ENCODE data around the gene TMEM151B.

Gene TMEM151B

DNA sequence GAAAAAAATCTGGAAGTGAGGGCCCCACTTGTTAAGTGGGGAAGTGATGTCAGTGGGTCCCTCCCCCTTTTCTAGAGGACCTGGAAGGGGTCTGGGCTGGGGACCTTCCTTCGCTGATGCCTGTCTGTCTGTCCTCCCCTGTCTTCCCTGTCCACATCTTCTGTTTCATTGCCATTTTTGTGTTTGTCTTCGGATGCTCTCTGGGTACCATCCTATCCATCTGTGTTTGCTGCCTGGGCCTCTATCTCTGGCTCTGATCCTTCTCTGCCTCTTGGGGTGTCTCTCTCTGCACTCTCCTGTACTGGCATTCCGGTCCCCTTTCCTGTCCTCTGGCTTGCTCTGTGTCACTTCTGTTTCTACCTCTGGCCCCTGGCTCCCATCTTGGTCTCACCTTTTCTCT is 2.3 kb downstream of the TMEM151B start:
- no peak overlapping the region for H3K4ac ChIP-seq (ENCODE audit: low read depth, low read length)
- H3K79me1 ChIP-seq (ENCODE audit: low read length): no peaks in the 10 kb centered on the region
- no peaks in the 10 kb centered on the region for H3K79me2 ChIP-seq (ENCODE audit: control insufficient read depth, insufficient read depth, low read length, poor library complexity)
- no peak for DNase-seq
- no peak overlapping the region for H3K27ac ChIP-seq (ENCODE audit: low read depth, low read length)
- no peak overlapping the region for H3K4me2 ChIP-seq (ENCODE audit: low read length)
- H2AFZ ChIP-seq (ENCODE audit: insufficient read depth, low read length, poor library complexity): no peak overlapping the region
- no peak overlapping the region for H4K8ac ChIP-seq (ENCODE audit: low read depth, low read length)
- H3K18ac ChIP-seq (ENCODE audit: low read length): no peak overlapping the region
- no peak overlapping the region for H2BK120ac ChIP-seq (ENCODE audit: insufficient read depth, low read length, poor library complexity)
- H2BK12ac ChIP-seq (ENCODE audit: low read length): no peak overlapping the region
- no peak overlapping the region for H3K4me3 ChIP-seq (ENCODE audit: low read depth, low read length)
- H3K36me3 ChIP-seq (ENCODE audit: control insufficient read depth in 1 of 2, insufficient read depth in 2 of 2, low read length in 2 of 2): no peaks in the 10 kb centered on the region
- H2BK5ac ChIP-seq (ENCODE audit: low read depth, low read length, poor library complexity): no peak overlapping the region
- WGBS (ENCODE audit: extremely low coverage, insufficient coverage, insufficient read length): no CpG with 5 or more reads among the region's 3 CpGs
- H2AK5ac ChIP-seq (ENCODE audit: low read length): no peak overlapping the region
- no peaks in the 10 kb centered on the region for H3K4me1 ChIP-seq (ENCODE audit: control insufficient read depth in 1 of 2, insufficient read depth in 2 of 2, low read length in 2 of 2)
- no peak overlapping the region for H3K9ac ChIP-seq (ENCODE audit: low read length)
- no peaks in the 10 kb centered on the region for H3K9me3 ChIP-seq (ENCODE audit: insufficient read depth, low read depth, low read length)
- no peak overlapping the region for H3K14ac ChIP-seq (ENCODE audit: low read length)
- H4K91ac ChIP-seq (ENCODE audit: low read depth, low read length): no peak overlapping the region
- H3K27me3 ChIP-seq (ENCODE audit: insufficient read depth, low read length): peaks cover 29% of the 10 kb centered on the region
- H4K12ac ChIP-seq (ENCODE audit: low read depth, low read length): no peak overlapping the region
- no peak overlapping the region for H3K23ac ChIP-seq (ENCODE audit: low read length)

DNA sequence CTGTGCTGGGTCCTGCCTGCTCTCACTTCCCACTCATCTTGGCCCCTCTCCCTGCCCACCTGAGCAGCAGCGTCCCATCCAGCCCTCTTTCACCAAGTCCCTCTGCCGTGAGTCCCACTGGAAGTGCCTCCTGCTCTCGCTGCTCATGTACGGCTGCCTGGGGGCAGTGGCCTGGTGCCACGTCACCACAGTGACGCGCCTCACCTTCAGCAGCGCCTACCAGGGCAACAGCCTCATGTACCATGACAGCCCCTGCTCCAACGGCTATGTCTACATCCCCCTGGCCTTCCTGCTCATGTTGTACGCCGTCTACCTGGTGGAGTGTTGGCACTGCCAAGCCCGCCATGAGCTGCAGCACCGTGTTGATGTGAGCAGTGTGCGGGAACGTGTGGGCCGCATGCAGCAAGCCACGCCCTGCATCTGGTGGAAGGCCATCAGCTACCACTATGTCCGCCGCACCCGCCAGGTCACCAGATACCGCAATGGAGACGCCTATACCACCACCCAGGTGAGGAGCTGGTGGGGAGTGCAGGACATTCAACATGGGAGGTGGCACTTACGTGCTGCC is 2.8 kb downstream of the TMEM151B start:
- no peak overlapping the region for H4K12ac ChIP-seq (ENCODE audit: low read depth, low read length)
- H3K14ac ChIP-seq (ENCODE audit: low read length): no peak overlapping the region
- no peak overlapping the region for H3K9ac ChIP-seq (ENCODE audit: low read length)
- no peak overlapping the region for H4K8ac ChIP-seq (ENCODE audit: low read depth, low read length)
- no peak overlapping the region for H3K23ac ChIP-seq (ENCODE audit: low read length)
- no peak overlapping the region for H3K18ac ChIP-seq (ENCODE audit: low read length)
- H2BK120ac ChIP-seq (ENCODE audit: insufficient read depth, low read length, poor library complexity): no peak overlapping the region
- H3K4me3 ChIP-seq (ENCODE audit: low read depth, low read length): no peak overlapping the region
- no peaks in the 10 kb centered on the region for H3K9me3 ChIP-seq (ENCODE audit: insufficient read depth, low read depth, low read length)
- H3K36me3 ChIP-seq (ENCODE audit: control insufficient read depth in 1 of 2, insufficient read depth in 2 of 2, low read length in 2 of 2): no peaks in the 10 kb centered on the region
- no peak overlapping the region for H2AK5ac ChIP-seq (ENCODE audit: low read length)
- no peaks in the 10 kb centered on the region for H3K79me2 ChIP-seq (ENCODE audit: control insufficient read depth, insufficient read depth, low read length, poor library complexity)
- peaks cover 29% of the 10 kb centered on the region for H3K27me3 ChIP-seq (ENCODE audit: insufficient read depth, low read length)
- no peak overlapping the region for H2AFZ ChIP-seq (ENCODE audit: insufficient read depth, low read length, poor library complexity)
- no peak overlapping the region for H4K91ac ChIP-seq (ENCODE audit: low read depth, low read length)
- no peak overlapping the region for H2BK5ac ChIP-seq (ENCODE audit: low read depth, low read length, poor library complexity)
- no peak overlapping the region for H2BK12ac ChIP-seq (ENCODE audit: low read length)
- H3K4me2 ChIP-seq (ENCODE audit: low read length): no peak overlapping the region
- H3K27ac ChIP-seq (ENCODE audit: low read depth, low read length): no peak overlapping the region
- H3K79me1 ChIP-seq (ENCODE audit: low read length): no peaks in the 10 kb centered on the region
- H3K4ac ChIP-seq (ENCODE audit: low read depth, low read length): no peak overlapping the region
- no CpG with 5 or more reads among the region's 23 CpGs for WGBS (ENCODE audit: extremely low coverage, insufficient coverage, insufficient read length)
- no peaks in the 10 kb centered on the region for H3K4me1 ChIP-seq (ENCODE audit: control insufficient read depth in 1 of 2, insufficient read depth in 2 of 2, low read length in 2 of 2)
- peak in 1 of 2 donors; percentile 47 for DNase-seq

- Histone ChIP-seq H2AK5ac (ENCODE audit: low read length) (no peak overlapping the region), H2BK5ac (ENCODE audit: low read depth, low read length, poor library complexity) (no peak overlapping the region), H2BK120ac (ENCODE audit: insufficient read depth, low read length, poor library complexity) (no peak overlapping the region), H3K14ac (ENCODE audit: low read length) (no peak overlapping the region), H3K27me3 (ENCODE audit: insufficient read depth, low read length) (peaks cover 25% of the 10 kb centered on the region), H2AFZ (ENCODE audit: insufficient read depth, low read length, poor library complexity) (no peak overlapping the region), H3K4me3 (ENCODE audit: low read depth, low read length) (no peak overlapping the region), H3K4me2 (ENCODE audit: low read length) (no peak overlapping the region), H3K9ac (ENCODE audit: low read length) (no peak overlapping the region), H3K4me1 (ENCODE audit: control insufficient read depth in 1 of 2, insufficient read depth in 2 of 2, low read length in 2 of 2) (no peaks in the 10 kb centered on the region), H3K9me3 (ENCODE audit: insufficient read depth, low read depth, low read length) (no peaks in the 10 kb centered on the region), H4K91ac (ENCODE audit: low read depth, low read length) (no peak overlapping the region), H2BK12ac (ENCODE audit: low read length) (no peak overlapping the region), H3K18ac (ENCODE audit: low read length) (no peak overlapping the region), H3K36me3 (ENCODE audit: control insufficient read depth in 1 of 2, insufficient read depth in 2 of 2, low read length in 2 of 2) (no peaks in the 10 kb centered on the region), H3K27ac (ENCODE audit: low read depth, low read length) (no peak overlapping the region), H4K12ac (ENCODE audit: low read depth, low read length) (no peak overlapping the region), H4K8ac (ENCODE audit: low read depth, low read length) (no peak overlapping the region), H3K79me2 (ENCODE audit: control insufficient read depth, insufficient read depth, low read length, poor library complexity) (no peaks in the 10 kb centered on the region), H3K79me1 (ENCODE audit: low read length) (no peaks in the 10 kb centered on the region), H3K23ac (ENCODE audit: low read length) (no peak overlapping the region), H3K4ac (ENCODE audit: low read depth, low read length) (no peak overlapping the region)
- DNase-seq: no peak
- WGBS (ENCODE audit: extremely low coverage, insufficient coverage, insufficient read length): no CpG with 5 or more reads among the region's 1 CpG
Measured at GRCh38 chr6:44273617-44274016, 3.4 kb downstream of the TMEM151B start.

DNA sequence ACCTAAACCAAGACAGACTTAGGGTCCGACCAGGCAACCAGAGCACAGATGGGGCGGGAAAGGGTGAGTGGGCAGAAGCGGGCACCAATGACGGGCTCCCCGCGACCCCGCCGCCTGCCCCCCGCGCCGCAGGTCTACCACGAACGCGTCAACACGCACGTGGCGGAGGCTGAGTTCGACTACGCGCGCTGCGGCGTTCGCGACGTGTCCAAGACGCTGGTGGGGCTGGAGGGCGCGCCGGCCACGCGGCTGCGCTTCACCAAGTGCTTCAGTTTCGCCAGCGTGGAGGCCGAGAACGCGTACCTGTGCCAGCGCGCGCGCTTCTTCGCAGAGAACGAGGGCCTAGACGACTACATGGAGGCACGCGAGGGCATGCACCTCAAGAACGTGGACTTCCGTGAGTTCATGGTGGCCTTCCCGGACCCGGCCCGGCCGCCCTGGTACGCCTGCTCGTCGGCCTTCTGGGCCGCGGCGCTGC is 5.1 kb downstream of the TMEM151B start:
- Histone ChIP-seq H2BK120ac (ENCODE audit: insufficient read depth, low read length, poor library complexity) (no peak overlapping the region), H3K18ac (ENCODE audit: low read length) (no peak overlapping the region), H3K27ac (ENCODE audit: low read depth, low read length) (no peak overlapping the region), H3K4ac (ENCODE audit: low read depth, low read length) (no peak overlapping the region), H3K4me3 (ENCODE audit: low read depth, low read length) (no peak overlapping the region), H3K23ac (ENCODE audit: low read length) (no peak overlapping the region), H4K8ac (ENCODE audit: low read depth, low read length) (no peak overlapping the region), H3K14ac (ENCODE audit: low read length) (no peak overlapping the region), H3K79me2 (ENCODE audit: control insufficient read depth, insufficient read depth, low read length, poor library complexity) (no peaks in the 10 kb centered on the region), H3K9ac (ENCODE audit: low read length) (no peak overlapping the region), H2AFZ (ENCODE audit: insufficient read depth, low read length, poor library complexity) (no peak overlapping the region), H3K4me1 (ENCODE audit: control insufficient read depth in 1 of 2, insufficient read depth in 2 of 2, low read length in 2 of 2) (no peaks in the 10 kb centered on the region), H2BK5ac (ENCODE audit: low read depth, low read length, poor library complexity) (no peak overlapping the region), H3K9me3 (ENCODE audit: insufficient read depth, low read depth, low read length) (no peaks in the 10 kb centered on the region), H2BK12ac (ENCODE audit: low read length) (no peak overlapping the region), H3K4me2 (ENCODE audit: low read length) (no peak overlapping the region), H4K12ac (ENCODE audit: low read depth, low read length) (no peak overlapping the region), H2AK5ac (ENCODE audit: low read length) (no peak overlapping the region), H3K27me3 (ENCODE audit: insufficient read depth, low read length) (peaks cover 9% of the 10 kb centered on the region), H3K79me1 (ENCODE audit: low read length) (no peaks in the 10 kb centered on the region), H4K91ac (ENCODE audit: low read depth, low read length) (no peak overlapping the region), H3K36me3 (ENCODE audit: control insufficient read depth in 1 of 2, insufficient read depth in 2 of 2, low read length in 2 of 2) (no peaks in the 10 kb centered on the region)
- WGBS (ENCODE audit: extremely low coverage, insufficient coverage, insufficient read length): no CpG with 5 or more reads among the region's 59 CpGs
- no peak for DNase-seq

All from trophoblast cell (in vitro differentiated cells and primary cell).